GM12878 (cell line): ENCODE results near the gene POLDIP3. TPM values are rescaled to one million over a fixed set of nuclear protein-coding genes. Genes with fewer than 3 reads are reported as not detected.

Source experiments
- ATAC-seq: fragments of 200-7000 bp; cut with Tn5 transposase; 3 replicates; pipeline ENCODE4 v1.9.1; 2020; ENCODE audit warnings: mild to moderate bottlenecking, moderate library complexity
- BruUV-seq: library from RNA; stranded (reverse); fragments of 400-500 nt; replicated peaks from 2 replicates; lab custom pipeline; 2021; lab: Mats Ljungman, UMichigan
- CTCF ChIA-PET: fragments of 300-600 bp; sonication (Branson Sonifier 250); formaldehyde crosslinking; extraction: SDS; loops from one replicate; lab custom pipeline; 2021; ENCODE audit warnings: inconsistent platforms; lab: Yijun Ruan, JAX
- POLR2A ChIA-PET: fragments of 350-600 bp; formaldehyde crosslinking; extraction: SDS; loops from one replicate; lab custom pipeline; 2021; ENCODE audit warnings: inconsistent platforms; lab: Charles Lee
- RAD21 ChIA-PET: fragments of 300-600 bp; sonication (Branson Sonifier 250); formaldehyde crosslinking; loops from one replicate; lab custom pipeline; 2023; ENCODE audit warnings: antibody characterized with exemption; ENCODE audit not compliant: unreplicated experiment; lab: Charles Lee
- SMC1A ChIA-PET: fragments of 300-600 bp; sonication (Branson Sonifier 250); formaldehyde crosslinking; loops from one replicate; lab custom pipeline; 2023; ENCODE audit not compliant: unreplicated experiment, uncharacterized antibody; lab: Charles Lee
- DNase-seq: peaks from one replicate; pipeline ENCODE4 v3.0.0-alpha.2; 2011; ENCODE audit warnings: low read depth, low spot score
- FAIRE-seq: peaks from 3 replicates; lab custom pipeline; 2011; peaks lifted over from hg19 to GRCh38; lab: Jason Lieb, UNC
- H2AFZ ChIP-seq: 2 replicates; pipeline ENCODE4 v1.6.0; 2011; ENCODE audit warnings: low read depth, low read length, control low read depth; ENCODE audit not compliant: control insufficient read depth
- H3K27ac ChIP-seq: 2 replicates; pipeline ENCODE4 v1.5.1; 2011; ENCODE audit warnings: control low read depth; ENCODE audit not compliant: control insufficient read depth, insufficient read depth
- H3K27me3 ChIP-seq, 2 experiments: replicated peaks in 1 of 2; 2 replicates each; pipeline versions ENCODE4 v1.6.0 to v1.6.1; 2011; ENCODE audit warnings: low read length in 1 of 2; ENCODE audit not compliant: control insufficient read depth in 2 of 2, insufficient read depth in 2 of 2
- H3K36me3 ChIP-seq, 2 experiments: 2 replicates each; pipeline ENCODE4 v1.5.1; 2011; ENCODE audit warnings: low read length in 1 of 2; ENCODE audit not compliant: control insufficient read depth in 2 of 2, insufficient read depth in 2 of 2
- H3K4me1 ChIP-seq: 2 replicates; pipeline ENCODE4 v1.6.1; 2011; ENCODE audit warnings: mild to moderate bottlenecking, low read length, moderate library complexity, mixed read lengths; ENCODE audit not compliant: control insufficient read depth, insufficient read depth
- H3K4me2 ChIP-seq: 2 replicates; pipeline ENCODE4 v1.6.0; 2011; ENCODE audit warnings: control low read depth; ENCODE audit not compliant: control insufficient read depth, insufficient read depth
- H3K4me3 ChIP-seq: fragments of 200-600 bp; sonication (generic); 2 replicates; pipeline ENCODE4 v1.5.1; 2016
- H3K79me2 ChIP-seq: 2 replicates; pipeline ENCODE4 v1.6.0; 2011; ENCODE audit warnings: low read length; ENCODE audit not compliant: control insufficient read depth, insufficient read depth
- H3K9ac ChIP-seq: 2 replicates; pipeline ENCODE4 v1.8.0; 2011; ENCODE audit warnings: low read length, control low read depth, mixed read lengths; ENCODE audit not compliant: control insufficient read depth, insufficient read depth
- H3K9me3 ChIP-seq: replicated peaks from 3 replicates; pipeline ENCODE4 v1.5.1; 2011; ENCODE audit warnings: mild to moderate bottlenecking, low read length; ENCODE audit not compliant: control insufficient read depth, insufficient read depth
- H4K20me1 ChIP-seq: 2 replicates; pipeline ENCODE4 v1.6.0; 2011; ENCODE audit not compliant: control insufficient read depth, insufficient read depth
- BACH1 ChIP-seq: fragments of 450-650 bp; IDR thresholded peaks from 2 replicates; pipeline ENCODE4 v1.6.1; 2017; ENCODE audit warnings: mild to moderate bottlenecking, borderline replicate concordance
- BHLHE40 ChIP-seq, 2 experiments: fragments of 450-650 bp in 1 of 2; IDR thresholded peaks; 2 replicates each; pipeline ENCODE4 v1.6.1; 2011 to 2017; ENCODE audit warnings: low read depth in 2 of 2, borderline replicate concordance in 1 of 2, improper control_type of control experiment in 1 of 2, low read length in 1 of 2, mild to moderate bottlenecking in 1 of 2
- EGR1 ChIP-seq, 2 experiments: IDR thresholded peaks; 1 replicate in 1 of 2; 2 replicates in 1 of 2; pipeline ENCODE4 v1.6.1; 2011 to 2012; ENCODE audit warnings: low read depth in 2 of 2, low read length in 2 of 2, borderline replicate concordance in 1 of 2, mild to moderate bottlenecking in 1 of 2, moderate library complexity in 1 of 2
- ETV6 ChIP-seq, 2 experiments: fragments of 450-650 bp in 1 of 2; IDR thresholded peaks in 1 of 2; conservative IDR thresholded peaks in 1 of 2; 2 replicates each; pipeline ENCODE4 v1.6.1; 2014; ENCODE audit warnings: antibody characterized with exemption in 1 of 2, borderline replicate concordance in 1 of 2, low read depth in 1 of 2, mild to moderate bottlenecking in 1 of 2, moderate library complexity in 1 of 2
- NR2C2 ChIP-seq: IDR thresholded peaks from 2 replicates; pipeline ENCODE4 v1.6.1; 2011; ENCODE audit warnings: borderline replicate concordance, low read depth; ENCODE audit not compliant: control insufficient read depth, insufficient read length
- WGBS: methylation state at CpG from one replicate; pipeline ENCODE4 v1.1.6; 2016; ENCODE audit warnings: low lambda C conversion rate; ENCODE audit not compliant: insufficient replicate concordance, insufficient coverage; ENCODE audit errors: missing lambda C conversion rate; 5-methylcytosine and 5-hydroxymethylcytosine counted together
- in situ Hi-C: fragments of 300-500 bp; cut with MboI; formaldehyde crosslinking; loops from 9 replicates; pipeline ENCODE4 v1.14.3; 2018; ENCODE audit warnings: mixed read lengths
- intact Hi-C: fragments of 100-400 bp; cut with micrococcal nuclease; formaldehyde crosslinking; loops from one replicate; pipeline ENCODE4 v1.14.2; 2022; ENCODE audit not compliant: unreplicated experiment
- polyA plus RNA-seq, 11 experiments: library from polyadenylated mRNA; depleted of rRNA in 4 of 11; unstranded in 6 of 11; stranded (reverse) in 5 of 11; fragments of >200 nt; fragmentation: Nextera tagmentation in 4 of 11; fragmentation: Illumina TruSeq in 1 of 11; extraction: Ambion mirVana in 4 of 11; extraction: Trizol in 1 of 11; gene quantifications; 1 replicate in 1 of 11; 2 replicates in 10 of 11; pipeline versions ENCODE4 v1.2.1 to v1.2.3, GENCODE V29; 2011 to 2016; ENCODE audit warnings: inconsistent platforms in 2 of 11, missing spikeins in 2 of 11, low read depth in 1 of 11
- total RNA-seq, 4 experiments: library from RNA; depleted of rRNA in 3 of 4; stranded (reverse); fragments of >200 nt in 3 of 4; fragmentation: Illumina TruSeq in 1 of 4; extraction: Trizol in 1 of 4; gene quantifications; 2 replicates each; pipeline versions ENCODE4 v1.2.1 to v1.2.3, GENCODE V29; 2013 to 2021

Gene POLDIP3
- total and polyA plus RNA-seq, 10 of the 15 experiments (the other 5 are each of a cell fraction or from before 2014, with no cell fraction given): 14.8 to 60.2 (median 49.5) TPM

GRCh38 chr22:42643634-42644421 lies 29.1 kb upstream of the POLDIP3 start:
- intact Hi-C loops: no loop called here
- TF ChIP-seq ETV6 (conservative IDR thresholded peaks at IDR 0.05 in 1 of 2, IDR thresholded peaks at IDR 0.05 in 1 of 2; ENCODE audit: borderline replicate concordance in 1 of 2, low read depth in 1 of 2): no peak
- no peak for TF ChIP-seq NR2C2
- TF ChIP-seq EGR1 (IDR thresholded peaks at IDR 0.05; ENCODE audit: borderline replicate concordance in 1 of 2, low read depth in 2 of 2, low read length in 2 of 2): no peak
- TF ChIP-seq BHLHE40 (IDR thresholded peaks at IDR 0.05; ENCODE audit: borderline replicate concordance in 1 of 2, low read depth in 2 of 2, low read length in 1 of 2): no peak
- TF ChIP-seq BACH1: no peak
- ATAC-seq: no peak
- H3K9ac ChIP-seq: peak overlapping the region; percentile 78
- H3K9me3 ChIP-seq: no peaks in the 10 kb centered on the region
- peaks cover 65% of the 10 kb centered on the region for H3K79me2 ChIP-seq
- no peaks in the 10 kb centered on the region for H3K27me3 ChIP-seq
- FAIRE-seq: no peak
- CTCF ChIA-PET: interaction anchor here (1.0 to 3.4 kb wide), 10 partner anchors 12 to 390 kb away, joined by 3 to 17 read pairs (median 5); no protein-coding TSS in a partner anchor
- RAD21 ChIA-PET: interaction anchor here (0.8 to 3.7 kb wide), 5 partner anchors 10 to 75 kb away, joined by 3 to 19 read pairs (median 4); partner anchors contain the start of gene POLDIP3
- H3K4me3 ChIP-seq: peak overlapping the region; percentile 50
- no TSS peak for BruUV-seq
- POLR2A ChIA-PET: interaction anchor here (0.6 to 2.1 kb wide), 5 partner anchors 9 to 678 kb away, joined by 3 to 8 read pairs (median 4); no protein-coding TSS in a partner anchor
- no peak overlapping the region for H2AFZ ChIP-seq
- H3K4me1 ChIP-seq: peaks cover 42% of the 10 kb centered on the region
- H3K4me2 ChIP-seq: peak overlapping the region; percentile 71
- WGBS: 93% methylated on average over 14 of the region's 14 CpGs
- no peaks in the 10 kb centered on the region for H4K20me1 ChIP-seq
- SMC1A ChIA-PET: interaction anchor here (0.8 to 2.6 kb wide), 9 partner anchors 13 to 200 kb away, joined by 3 to 18 read pairs (median 4); no protein-coding TSS in a partner anchor
- DNase-seq: no peak
- H3K27ac ChIP-seq: peak overlapping the region; percentile 84
- in situ Hi-C loops: no loop called here
- H3K36me3 ChIP-seq: no peaks in the 10 kb centered on the region
